ENCODE results near the gene ARL5A. TPM values are rescaled to one million over a fixed set of nuclear protein-coding genes. Genes with fewer than 3 reads are reported as not detected.

ARL5A gene
- total RNA-seq, 2 donors from 2014 or later: 28.0 to 33.8 TPM

DNA sequence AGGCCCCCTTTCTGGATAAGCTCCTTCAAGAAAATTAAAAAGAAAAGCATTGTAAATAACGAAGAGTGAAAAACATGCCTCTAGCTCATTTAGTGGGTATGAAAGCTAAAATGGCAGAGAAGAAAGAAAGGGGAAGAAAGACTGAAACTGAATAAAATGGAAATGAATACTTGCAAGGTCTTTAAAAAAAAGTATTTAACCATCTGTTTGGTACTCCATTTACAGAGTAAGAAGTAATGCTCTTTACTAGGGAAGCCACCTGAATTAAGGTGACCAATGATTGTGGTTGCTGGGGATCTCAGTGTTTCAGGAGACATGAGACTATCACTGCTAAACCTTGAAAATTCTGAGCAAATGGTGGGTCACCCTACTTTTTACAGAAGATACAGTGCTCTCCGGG lies 17.7 kb upstream of the ARL5A start:
- no peaks in the 10 kb centered on the region for H3K4me1 ChIP-seq (replicated peaks)
- DNase-seq (ENCODE audit: low spot score): no peak
- intact Hi-C loops (cut with DNase I): no loop called here
- no peaks in the 10 kb centered on the region for H3K27me3 ChIP-seq (replicated peaks; ENCODE audit: insufficient read depth)
- no peaks in the 10 kb centered on the region for H3K36me3 ChIP-seq
- H3K4me3 ChIP-seq: no peak overlapping the region
- H3K9me3 ChIP-seq: no peaks in the 10 kb centered on the region
- WGBS: 94% methylated on average over 2 of the region's 2 CpGs
- TF ChIP-seq POLR2A (IDR thresholded peaks at IDR 0.05): no peak
- TF ChIP-seq, protein P1, sequence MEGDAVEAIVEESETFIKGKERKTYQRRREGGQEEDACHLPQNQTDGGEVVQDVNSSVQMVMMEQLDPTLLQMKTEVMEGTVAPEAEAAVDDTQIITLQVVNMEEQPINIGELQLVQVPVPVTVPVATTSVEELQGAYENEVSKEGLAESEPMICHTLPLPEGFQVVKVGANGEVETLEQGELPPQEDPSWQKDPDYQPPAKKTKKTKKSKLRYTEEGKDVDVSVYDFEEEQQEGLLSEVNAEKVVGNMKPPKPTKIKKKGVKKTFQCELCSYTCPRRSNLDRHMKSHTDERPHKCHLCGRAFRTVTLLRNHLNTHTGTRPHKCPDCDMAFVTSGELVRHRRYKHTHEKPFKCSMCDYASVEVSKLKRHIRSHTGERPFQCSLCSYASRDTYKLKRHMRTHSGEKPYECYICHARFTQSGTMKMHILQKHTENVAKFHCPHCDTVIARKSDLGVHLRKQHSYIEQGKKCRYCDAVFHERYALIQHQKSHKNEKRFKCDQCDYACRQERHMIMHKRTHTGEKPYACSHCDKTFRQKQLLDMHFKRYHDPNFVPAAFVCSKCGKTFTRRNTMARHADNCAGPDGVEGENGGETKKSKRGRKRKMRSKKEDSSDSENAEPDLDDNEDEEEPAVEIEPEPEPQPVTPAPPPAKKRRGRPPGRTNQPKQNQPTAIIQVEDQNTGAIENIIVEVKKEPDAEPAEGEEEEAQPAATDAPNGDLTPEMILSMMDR (IDR thresholded peaks at IDR 0.05): no peak
- no peak for TF ChIP-seq POLR2AphosphoS5 (IDR thresholded peaks at IDR 0.05)
- H3K27ac ChIP-seq: no peak overlapping the region

DNA sequence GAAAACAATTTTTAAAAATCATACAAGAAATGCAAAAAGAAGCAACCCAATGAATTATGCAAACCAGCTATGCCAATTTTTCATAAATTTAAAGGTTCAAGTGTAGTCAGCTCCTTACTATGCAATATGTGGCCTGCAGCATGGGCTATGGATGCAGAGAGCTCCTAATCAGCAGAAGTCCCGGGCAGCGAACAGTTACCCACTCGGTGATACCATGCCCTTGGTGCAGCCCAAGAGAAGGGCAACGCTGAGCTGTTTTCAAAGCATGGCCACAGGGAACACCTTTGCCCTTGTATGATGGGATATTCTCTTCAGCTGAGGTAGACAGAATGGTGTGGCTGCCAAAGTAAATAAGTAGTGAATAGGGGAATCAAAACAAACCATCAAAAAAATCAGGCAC lies 17.3 kb upstream of the ARL5A start:
- 82% methylated on average over 4 of the region's 4 CpGs for WGBS
- no peak overlapping the region for H3K4me3 ChIP-seq
- no peaks in the 10 kb centered on the region for H3K36me3 ChIP-seq
- no peaks in the 10 kb centered on the region for H3K27me3 ChIP-seq (replicated peaks; ENCODE audit: insufficient read depth)
- no peaks in the 10 kb centered on the region for H3K4me1 ChIP-seq (replicated peaks)
- H3K9me3 ChIP-seq: no peaks in the 10 kb centered on the region
- no peak overlapping the region for H3K27ac ChIP-seq
- DNase-seq (ENCODE audit: low spot score): no peak
- intact Hi-C loops (cut with DNase I): no loop called here
- TF ChIP-seq POLR2A (IDR thresholded peaks at IDR 0.05): no peak
- TF ChIP-seq, protein P1 (IDR thresholded peaks at IDR 0.05): no peak
- no peak for TF ChIP-seq POLR2AphosphoS5 (IDR thresholded peaks at IDR 0.05)

DNA sequence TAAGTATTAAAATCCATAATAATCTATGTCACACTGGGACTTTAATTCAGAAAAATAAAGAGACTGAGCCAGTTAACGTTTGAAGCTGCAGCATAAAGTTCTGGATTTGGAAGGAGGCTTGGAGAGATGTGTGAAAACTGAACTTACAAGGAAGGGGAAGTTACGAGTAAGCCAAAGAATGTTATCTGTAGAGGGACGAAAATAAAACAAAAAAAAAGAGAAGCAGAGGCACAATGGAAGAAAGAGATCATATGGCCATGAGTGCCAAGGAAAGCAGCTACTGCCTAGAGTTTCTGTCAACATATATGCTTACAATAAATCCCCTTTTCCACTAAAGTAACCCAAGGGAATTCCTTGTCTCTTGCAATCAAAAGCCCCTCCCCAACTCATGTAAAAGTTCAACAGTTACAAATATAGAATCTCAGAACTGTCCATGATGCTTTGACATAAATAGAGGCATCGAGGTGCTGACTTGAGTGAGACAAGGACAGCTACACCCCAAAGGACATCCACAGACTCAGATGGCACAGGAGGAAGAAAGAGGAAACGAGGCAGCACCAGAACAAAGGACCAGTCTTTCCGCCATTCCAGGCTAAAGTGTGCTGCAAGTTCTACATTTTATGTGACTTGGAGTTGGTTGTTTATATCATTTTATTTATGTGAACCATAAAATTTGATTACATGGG lies 16.1 kb upstream of the ARL5A start:
- TF ChIP-seq POLR2AphosphoS5 (IDR thresholded peaks at IDR 0.05) (no peak), POLR2A (IDR thresholded peaks at IDR 0.05) (no peak)
- TF ChIP-seq, protein P1 (IDR thresholded peaks at IDR 0.05): no peak
- H3K4me3 ChIP-seq: no peak overlapping the region
- intact Hi-C loops (cut with DNase I): no loop called here
- no peaks in the 10 kb centered on the region for H3K4me1 ChIP-seq (replicated peaks)
- H3K27me3 ChIP-seq (replicated peaks; ENCODE audit: insufficient read depth): no peaks in the 10 kb centered on the region
- WGBS: 53% methylated on average over 6 of the region's 6 CpGs
- no peaks in the 10 kb centered on the region for H3K36me3 ChIP-seq
- DNase-seq (ENCODE audit: low spot score): no peak
- H3K9me3 ChIP-seq: no peaks in the 10 kb centered on the region
- H3K27ac ChIP-seq: no peak overlapping the region

DNA sequence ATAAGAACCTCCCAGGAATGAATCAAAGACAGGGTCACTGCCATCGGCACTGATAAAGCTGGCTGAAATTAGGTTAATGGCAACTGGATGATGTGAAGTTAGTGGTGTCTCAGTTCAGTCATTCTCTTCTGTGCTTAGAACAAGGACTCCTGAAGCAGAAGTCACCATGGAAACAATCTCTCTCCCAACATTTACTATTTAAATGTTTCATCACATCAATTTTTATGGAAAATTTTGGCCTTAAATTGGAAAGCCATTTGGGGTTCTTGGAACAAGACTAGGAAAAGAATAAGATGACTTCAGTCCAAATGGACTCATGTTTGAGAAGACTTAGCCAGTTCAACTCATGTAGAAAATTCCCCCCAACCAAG lies 15.5 kb upstream of the ARL5A start:
- no peak overlapping the region for H3K4me3 ChIP-seq
- intact Hi-C loops (cut with DNase I): no loop called here
- no peak overlapping the region for H3K27ac ChIP-seq
- no peaks in the 10 kb centered on the region for H3K9me3 ChIP-seq
- no peak for DNase-seq (ENCODE audit: low spot score)
- TF ChIP-seq, protein P1 (IDR thresholded peaks at IDR 0.05): no peak
- TF ChIP-seq POLR2AphosphoS5 (IDR thresholded peaks at IDR 0.05) (no peak), POLR2A (IDR thresholded peaks at IDR 0.05) (no peak)
- 81% methylated on average over 1 of the region's 1 CpG for WGBS
- H3K27me3 ChIP-seq (replicated peaks; ENCODE audit: insufficient read depth): no peaks in the 10 kb centered on the region
- H3K4me1 ChIP-seq (replicated peaks): no peaks in the 10 kb centered on the region
- H3K36me3 ChIP-seq: no peaks in the 10 kb centered on the region
